Measurements from ENCODE around the gene BIRC6. TPM values are rescaled to one million over a fixed set of nuclear protein-coding genes. Genes with fewer than 3 reads are reported as not detected.
"Not testable (repeated sequence)": the region's sequence is repeated elsewhere in the genome, so short reads cannot be mapped to it uniquely, and the experiment has no call there.

The BIRC6 gene
- total RNA-seq, 1 donor from 2014 or later, result 123 TPM

DNA sequence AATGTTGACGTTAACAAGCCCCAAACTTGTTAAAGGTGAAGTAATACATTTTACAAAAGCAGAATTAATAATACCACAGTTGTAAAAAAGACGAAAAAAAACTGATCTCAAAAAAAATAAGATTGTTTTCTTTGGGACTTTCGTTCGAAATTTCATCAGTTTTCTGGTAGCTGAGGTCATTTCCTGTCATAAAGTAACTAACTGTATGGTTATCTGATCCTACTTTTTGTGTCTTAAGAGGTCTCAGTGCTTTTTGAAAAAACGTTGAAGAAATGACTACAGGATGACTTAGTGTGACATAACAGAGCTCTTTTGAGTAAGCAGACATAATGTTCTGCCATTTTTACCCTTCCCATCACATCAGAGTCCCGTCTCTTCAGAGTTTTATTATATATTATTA lies 79.3 kb downstream of the BIRC6 start:
- intact Hi-C loops (cut with micrococcal nuclease), result no loop called here

DNA sequence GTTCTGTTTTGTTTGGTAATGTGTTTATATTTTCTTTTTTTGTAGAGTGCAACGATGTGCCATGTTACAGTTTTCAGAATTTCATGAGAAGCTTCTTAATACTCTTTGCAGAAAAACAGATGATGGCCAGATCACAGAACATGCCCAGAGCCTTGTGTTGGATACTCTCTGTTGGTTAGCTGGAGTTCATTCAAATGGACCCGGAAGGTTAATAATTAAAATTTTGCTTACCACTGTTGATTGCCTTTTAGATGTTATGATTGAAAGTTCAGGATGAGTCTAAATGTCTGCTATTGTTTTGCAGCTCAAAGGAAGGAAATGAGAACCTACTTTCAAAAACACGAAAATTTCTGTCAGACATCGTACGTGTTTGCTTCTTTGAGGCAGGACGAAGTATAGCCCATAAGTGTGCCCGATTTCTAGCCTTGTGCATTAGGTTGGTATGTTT lies 85.2 kb downstream of the BIRC6 start:
- intact Hi-C loops (cut with micrococcal nuclease), result no loop called here

DNA sequence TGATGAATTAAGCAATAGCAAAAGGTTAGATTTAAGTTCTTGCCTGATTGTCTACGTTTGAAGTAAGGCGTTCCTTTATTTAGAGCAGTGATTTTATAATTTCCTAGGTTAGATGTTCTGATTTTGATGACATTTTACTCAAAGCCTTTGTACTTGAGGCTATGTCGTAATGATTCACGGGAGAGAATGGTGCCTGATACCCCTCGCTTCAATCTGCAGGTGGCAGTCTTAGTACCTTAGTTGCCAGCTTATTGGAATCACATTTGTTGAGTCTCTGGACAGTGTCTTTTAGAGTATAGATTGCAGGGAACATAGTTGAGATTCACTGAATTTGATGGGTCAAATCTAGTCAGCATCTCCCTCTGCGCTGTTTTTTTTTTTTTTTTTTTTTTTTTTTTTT lies 89.5 kb downstream of the BIRC6 start:
- intact Hi-C loops (cut with micrococcal nuclease), result no loop called here

DNA sequence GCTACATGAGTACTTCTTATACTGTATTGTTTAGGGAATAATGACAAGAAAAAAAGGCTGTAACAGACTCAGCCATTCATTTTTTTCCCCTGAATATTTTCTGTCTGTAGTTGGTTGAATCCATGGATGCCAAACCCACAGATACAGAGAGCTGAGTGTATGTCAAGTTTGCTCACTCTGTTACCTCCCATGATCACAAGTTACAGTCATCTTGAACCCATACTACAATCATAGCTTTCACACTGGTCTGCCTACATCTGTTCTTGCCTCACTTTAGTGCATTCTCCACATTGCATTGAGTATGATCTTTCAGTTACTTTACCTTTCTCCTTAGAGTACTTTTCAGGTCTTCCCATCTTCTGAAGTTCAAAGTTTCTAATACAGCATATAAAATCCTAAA lies 94.0 kb downstream of the BIRC6 start:
- intact Hi-C loops (cut with micrococcal nuclease), result no loop called here

DNA sequence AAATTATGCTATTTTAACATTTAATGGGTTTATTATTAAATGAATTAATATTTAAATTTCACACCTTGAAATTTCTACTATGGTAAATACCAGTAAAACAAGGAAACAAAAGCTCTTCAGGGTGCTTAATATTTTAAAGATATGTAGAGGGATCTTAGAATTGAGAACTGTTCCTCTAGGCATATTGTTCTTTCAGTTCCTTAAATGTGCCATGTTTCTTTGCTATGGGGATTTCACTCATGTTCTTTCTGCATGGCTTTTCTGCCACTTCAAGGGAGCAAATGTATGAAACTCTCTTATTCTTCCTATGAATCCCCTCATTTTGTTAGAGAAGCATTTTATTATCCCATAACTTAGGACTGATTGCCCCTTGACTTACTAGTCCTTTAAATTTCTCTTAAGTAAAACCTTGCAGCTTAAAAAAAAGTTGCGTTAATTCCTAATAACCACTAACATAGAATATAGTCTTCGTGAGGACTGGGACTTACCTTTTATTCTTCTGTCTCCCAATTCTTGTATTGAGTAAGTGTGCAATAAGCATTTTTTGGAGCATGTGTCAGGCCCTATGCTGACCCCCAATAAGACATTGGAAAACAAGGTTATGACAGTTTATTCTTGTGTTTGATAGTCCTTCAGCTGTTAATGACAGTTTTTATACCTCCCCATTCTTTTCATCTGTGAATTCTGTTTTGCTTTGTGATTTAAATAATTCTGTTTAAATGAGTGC lies 95.7 kb downstream of the BIRC6 start:
- intact Hi-C loops (cut with micrococcal nuclease), result no loop called here

DNA sequence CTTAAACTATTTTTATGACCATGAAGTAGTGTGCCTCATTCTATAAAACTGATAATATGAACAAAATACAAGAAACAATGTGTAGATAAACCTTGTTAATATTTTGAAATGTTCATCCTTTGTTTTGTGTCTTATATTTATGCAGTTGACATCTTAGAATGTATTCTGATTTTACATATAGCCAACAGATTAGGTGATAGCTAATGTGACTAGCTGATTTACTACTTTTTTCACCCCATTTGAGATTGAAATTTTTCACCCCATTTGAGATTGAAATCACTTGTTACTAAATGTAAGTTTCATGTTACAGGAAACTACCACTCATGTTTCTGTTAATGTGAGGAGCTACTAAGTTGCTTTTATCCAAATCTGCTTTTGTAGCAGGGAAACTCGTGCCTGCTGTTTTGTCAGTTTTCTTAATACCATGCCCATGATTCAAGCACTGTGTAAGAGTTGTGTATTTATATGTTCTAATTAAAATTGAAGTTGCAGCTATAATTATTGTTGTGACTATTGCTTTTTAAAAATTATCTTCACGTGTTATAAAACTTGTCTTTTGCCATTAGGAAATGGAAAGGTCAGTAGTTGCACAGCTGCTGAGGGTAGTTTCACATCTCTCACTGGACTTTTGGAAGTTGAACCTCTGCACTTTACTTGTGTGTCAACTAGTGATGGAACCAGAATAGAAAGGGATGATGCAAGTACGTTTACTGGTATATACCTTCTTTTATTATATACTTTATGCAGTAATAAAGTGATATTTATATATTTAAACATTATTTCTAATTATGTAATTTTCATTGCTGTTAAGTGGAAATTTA lies 96.6 kb downstream of the BIRC6 start:
- intact Hi-C loops (cut with micrococcal nuclease), result no loop called here

DNA sequence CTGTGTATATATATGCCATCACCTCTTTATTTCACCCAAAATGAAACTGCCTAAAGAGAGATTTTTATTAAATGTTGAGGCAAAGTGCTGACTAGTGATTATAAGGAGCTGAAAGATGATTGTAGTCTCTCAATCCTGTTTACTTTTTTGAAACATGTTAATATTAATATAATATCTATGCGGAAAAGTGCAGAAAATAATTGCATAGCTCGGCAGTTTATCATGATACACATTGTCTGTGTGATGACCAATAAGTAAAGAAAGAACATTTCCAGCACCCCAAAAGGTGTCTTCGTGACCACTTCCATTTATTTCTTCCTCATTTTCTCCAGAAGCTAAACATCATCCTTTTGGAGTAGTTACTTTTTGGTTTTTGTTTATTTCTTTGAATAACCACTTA lies 99.0 kb downstream of the BIRC6 start:
- intact Hi-C loops (cut with micrococcal nuclease), result no loop called here

DNA sequence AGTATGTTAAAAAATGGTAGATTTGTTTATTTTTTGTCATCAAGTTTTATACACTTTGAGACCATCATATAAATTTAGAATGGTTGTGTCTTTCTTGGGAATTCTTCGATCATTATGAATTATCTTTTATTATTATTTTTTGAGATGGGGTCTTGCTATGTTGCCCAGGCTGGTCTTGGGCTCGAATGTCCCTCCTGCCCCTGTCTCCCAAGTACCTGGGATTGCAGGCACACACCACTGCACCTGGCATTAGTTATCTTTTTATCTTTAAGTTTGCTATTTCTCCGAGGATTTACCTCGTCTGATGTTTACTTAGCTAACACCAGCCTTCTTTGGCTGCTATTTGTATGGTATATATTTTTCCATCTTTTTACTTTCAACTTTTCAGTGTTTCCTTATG lies 100.0 kb downstream of the BIRC6 start:
- intact Hi-C loops (cut with micrococcal nuclease), result no loop called here

DNA sequence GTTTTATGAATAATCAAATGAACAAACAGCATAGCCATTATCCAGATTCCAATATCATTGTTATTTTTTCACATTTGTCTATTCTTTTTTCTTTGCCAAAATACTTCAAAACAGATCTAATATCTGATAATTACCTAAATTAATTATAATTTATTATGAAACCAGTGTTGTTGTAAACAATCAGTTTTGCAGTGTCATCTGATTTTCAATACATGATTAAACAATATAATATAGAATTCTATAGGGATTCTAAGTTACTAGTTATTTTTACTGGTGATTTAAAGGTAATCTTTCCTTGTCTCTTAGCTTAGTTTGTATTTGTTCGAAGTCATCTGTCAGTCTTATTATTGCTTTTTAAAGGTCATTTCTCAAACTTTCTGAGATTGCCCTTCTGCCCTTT lies 101.0 kb downstream of the BIRC6 start:
- intact Hi-C loops (cut with micrococcal nuclease), result no loop called here

DNA sequence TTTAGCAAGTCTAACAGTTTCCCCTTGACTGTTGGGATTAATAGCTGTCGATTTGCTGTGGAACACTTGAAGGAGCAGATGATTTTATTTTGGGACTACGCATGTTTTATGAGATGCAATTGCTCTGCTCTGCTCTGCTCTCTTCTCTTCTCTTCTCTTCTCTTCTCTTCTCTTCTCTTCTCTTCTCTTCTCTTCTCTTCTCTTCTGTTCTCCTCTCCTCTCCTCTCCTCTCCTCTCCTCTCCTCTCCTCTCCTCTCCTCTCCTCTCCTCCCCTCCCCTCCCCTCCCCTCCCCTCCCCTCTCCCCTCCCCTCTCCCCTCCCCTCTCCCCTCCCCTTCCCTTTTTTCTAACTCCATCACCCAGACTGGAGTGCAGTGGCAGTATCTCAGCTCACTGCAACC lies 104.0 kb downstream of the BIRC6 start:
- intact Hi-C loops (cut with micrococcal nuclease), result not testable (repeated sequence)

DNA sequence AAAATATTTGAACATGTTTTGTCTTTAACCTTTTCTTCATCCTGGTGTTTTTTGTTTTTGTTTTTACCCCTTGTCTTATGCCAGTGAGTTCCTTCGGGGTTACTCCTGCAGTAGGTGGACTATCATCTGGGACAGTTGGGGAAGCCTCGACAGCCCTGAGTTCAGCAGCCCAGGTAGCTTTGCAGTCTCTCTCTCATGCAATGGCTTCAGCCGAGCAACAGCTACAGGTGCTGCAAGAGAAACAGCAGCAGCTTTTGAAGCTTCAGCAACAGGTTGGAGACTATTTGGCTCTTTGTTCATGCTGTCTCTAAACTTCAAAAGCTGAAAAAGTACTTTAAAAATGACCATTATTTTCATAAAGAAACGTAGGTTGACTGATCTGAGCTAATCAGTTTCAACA lies 106.3 kb downstream of the BIRC6 start:
- intact Hi-C loops (cut with micrococcal nuclease), result no loop called here

DNA sequence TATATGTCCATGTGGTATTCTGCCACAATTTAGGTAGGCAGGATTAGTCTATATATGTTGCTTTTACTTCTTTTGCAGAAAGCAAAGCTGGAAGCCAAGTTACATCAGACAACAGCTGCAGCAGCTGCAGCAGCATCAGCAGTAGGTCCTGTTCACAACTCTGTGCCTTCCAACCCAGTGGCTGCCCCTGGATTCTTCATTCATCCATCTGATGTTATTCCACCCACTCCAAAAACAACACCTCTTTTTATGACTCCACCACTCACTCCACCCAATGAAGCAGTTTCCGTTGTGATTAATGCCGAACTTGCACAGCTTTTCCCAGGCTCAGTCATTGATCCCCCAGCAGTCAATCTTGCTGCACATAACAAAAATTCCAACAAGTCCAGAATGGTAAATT lies 107.6 kb downstream of the BIRC6 start:
- intact Hi-C loops (cut with micrococcal nuclease), result no loop called here

DNA sequence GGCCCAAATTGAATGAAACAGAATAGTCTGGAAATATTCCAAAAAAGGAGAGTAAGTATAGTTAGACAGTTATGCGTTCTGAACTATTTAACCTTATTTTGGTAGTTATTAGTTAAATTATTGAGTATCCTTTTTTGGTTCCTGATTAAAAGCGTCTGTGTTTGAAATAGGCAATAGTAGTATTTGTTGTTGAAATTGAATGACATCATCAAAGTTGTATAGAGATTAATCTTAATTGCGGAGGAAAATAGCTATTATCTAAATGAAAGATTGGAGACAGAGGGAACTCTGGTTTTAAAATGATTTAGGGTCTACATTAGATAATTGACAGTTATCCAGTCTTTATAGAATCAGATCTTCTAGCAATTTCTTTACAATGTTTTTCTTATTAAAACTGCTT lies 115.8 kb downstream of the BIRC6 start:
- intact Hi-C loops (cut with micrococcal nuclease), result no loop called here

DNA sequence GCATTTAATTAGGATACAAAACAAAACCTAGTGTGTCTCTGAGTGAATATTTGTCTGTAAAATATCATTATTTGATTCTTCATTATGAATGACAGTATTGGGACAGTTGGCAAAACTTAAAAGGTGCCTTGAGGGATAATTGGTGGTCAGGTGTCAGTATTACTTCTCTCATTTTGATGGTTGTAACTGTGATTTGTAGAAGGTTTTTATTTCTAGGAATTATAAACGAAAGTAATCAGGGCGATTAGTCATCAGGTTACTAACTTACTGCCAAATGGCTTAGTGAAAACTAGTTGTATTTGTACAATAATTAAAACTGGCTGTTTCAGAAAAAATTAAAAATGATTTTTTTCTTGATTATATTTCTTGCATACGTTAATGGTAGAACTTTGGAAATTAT lies 117.6 kb downstream of the BIRC6 start:
- intact Hi-C loops (cut with micrococcal nuclease), result no loop called here

DNA sequence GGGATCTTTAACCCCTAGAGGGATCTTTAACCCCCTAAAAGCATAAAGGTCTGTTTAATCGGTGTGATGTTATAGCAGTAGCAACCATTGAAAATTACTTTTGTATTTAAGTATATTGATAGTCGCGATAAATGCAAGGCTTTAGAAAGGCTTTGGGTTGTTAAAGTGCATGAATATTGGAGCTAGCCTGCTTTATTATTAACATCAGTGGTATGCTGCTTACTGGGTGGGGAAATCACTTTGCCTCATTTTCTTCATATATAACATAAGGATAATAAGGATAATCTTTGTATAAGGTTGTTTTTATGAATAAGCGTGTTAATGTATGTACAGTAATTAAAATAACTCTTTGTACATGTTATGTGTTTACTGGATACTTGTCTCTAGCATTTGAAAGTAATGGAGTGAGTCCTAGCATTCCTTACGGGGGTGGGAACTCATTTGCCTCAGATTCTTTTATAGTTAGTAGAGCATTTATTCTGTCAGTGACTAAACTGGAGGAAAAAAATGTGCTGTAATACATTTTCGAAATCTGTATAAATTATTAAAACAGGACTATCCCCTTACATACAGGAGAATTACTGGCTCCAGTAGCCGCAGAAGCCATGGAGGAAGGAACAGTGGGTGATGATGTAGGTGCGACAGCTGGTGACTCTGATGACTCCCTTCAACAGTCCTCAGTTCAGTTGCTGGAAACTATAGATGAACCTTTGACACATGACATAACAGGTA lies 122.2 kb downstream of the BIRC6 start:
- intact Hi-C loops (cut with micrococcal nuclease), result no loop called here

DNA sequence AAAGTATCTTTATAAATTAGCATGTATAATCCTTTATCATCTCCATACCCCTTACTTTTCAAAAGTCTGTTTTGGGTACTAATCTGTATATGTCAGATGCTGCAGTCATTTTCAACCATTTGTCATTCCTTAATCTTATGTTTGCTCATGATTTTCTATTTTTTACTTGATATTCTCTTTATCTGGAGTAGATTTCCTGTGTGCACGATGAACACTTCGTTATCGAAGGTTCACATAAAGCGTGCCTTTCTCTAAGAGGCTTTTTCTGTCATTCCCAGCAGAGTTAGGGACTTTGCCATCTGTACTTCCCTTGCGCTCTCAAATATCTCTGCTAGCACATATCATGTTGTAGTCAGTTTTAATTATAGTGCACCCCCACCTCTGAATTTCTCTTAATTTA lies 123.2 kb downstream of the BIRC6 start:
- intact Hi-C loops (cut with micrococcal nuclease), result no loop called here

DNA sequence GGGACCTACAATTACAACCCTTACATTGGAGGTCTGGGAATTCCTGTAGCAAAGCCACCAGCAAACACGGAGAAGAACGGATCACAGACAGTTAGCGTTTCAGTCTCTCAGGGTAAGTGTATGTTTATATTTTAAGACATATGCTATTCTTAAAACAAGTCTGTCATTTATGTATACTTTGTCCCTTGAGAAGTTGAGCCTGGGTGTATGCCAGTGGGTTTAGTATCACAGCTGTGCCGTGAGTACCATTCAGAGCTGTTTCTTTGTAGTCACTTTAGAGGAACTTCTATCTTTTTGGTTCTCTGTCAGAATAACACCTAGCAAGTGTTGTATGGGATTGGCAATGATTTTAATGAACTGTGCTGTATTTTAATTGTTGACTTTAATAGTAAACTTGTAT lies 125.6 kb downstream of the BIRC6 start:
- intact Hi-C loops (cut with micrococcal nuclease), result no loop called here

DNA sequence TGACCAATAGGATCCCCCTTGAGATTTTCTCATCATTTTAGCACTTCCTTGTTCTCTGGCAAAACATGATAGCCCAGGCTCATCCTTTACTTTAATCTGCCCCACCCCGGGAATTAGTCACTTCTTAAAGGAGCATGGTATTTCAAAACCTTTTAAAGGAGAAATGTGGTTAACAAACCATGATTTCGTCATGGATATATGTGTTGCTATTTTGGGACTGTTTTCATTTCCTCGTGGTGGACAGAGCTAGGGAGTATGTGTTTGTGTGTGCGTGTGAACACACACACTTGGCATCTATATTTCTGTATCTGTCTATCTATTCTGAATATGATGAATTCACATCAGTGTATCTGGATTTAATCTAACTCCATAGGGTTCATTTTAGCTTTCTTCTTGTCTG lies 128.1 kb downstream of the BIRC6 start:
- intact Hi-C loops (cut with micrococcal nuclease), result no loop called here

DNA sequence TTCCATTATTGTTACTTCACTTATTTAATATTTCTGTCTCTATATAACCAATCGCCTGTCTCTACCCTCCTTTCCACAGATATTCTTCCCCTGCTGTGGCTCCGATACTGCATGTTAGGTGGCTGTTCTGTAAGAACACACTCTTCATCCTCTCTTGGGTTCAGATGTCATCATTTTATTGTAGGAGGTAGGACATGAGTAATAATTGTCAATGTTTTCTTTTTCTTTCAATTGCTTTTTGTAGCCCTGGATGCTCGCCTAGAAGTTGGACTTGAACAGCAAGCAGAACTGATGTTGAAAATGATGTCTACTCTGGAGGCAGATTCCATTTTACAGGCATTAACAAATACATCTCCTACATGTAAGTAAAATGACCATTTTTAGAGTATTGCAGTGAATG lies 128.6 kb downstream of the BIRC6 start:
- intact Hi-C loops (cut with micrococcal nuclease), result no loop called here

DNA sequence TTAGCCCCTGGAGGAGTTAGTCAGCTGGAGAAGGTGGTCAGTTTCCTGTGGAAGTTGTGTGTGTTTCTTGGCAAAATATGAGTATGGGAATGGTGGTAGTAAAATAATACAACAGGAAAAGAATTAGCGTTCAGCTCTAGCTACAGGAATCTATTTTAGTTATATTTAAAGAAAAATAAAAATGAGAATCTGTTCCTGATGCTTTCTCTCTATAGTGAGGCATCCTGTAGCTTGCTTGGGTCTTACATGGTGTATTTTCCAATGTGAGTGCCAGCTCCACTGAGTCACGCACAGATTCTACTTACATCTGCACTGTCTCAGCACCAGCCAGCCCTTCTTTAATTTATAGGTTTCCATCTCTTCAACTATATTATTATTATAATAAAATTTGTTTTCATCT lies 132.2 kb downstream of the BIRC6 start:
- intact Hi-C loops (cut with micrococcal nuclease), result no loop called here

DNA sequence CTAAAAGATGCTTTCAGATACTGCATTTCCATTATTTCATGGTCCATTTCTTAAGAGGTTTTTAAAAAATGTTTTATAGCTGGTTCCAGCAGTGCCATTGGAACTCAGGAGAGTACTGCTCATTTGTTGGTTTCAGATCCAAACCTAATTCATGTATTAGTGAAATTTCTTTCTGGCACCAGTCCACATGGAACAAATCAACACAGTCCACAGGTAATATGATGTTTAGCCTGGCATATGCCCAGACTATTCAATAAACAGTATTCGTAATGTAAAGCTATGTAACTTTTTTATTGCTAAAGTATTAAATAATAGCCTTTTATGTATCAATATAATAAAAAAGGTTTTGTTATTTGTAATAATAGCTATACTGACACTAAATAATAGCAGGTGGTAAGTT lies 134.5 kb downstream of the BIRC6 start:
- intact Hi-C loops (cut with micrococcal nuclease), result no loop called here

DNA sequence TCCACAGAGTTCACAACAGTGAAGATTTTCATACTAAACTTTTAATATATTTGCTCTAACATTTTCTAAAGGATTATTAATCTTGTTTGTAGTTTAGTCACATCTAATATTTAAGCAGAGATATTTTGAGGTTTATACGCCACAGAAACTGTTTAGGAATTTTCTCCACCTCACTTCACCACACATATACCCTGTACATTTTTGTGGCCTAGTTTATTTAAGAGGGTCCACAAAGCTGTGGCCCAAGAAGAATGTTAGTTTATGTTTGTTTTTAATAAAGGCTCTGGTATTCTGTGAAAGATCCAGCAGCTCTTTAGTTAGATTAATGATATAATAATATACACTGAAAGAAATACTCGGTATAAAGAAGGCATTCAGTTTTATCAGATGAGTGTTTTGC lies 138.3 kb downstream of the BIRC6 start:
- intact Hi-C loops (cut with micrococcal nuclease), result no loop called here

All from T-helper 1 cell treated with Interleukin-12 subunit alpha and Interleukin-12 subunit beta and Interleukin-4 antibody, amounts not matched to agents 30 ng/mL and 1 ng/mL, for 36 hours (primary cell).